Heart left ventricle (tissue), 16 donors: ENCODE data around the gene YPEL4. TPM values are rescaled to one million over a fixed set of nuclear protein-coding genes. Genes with fewer than 3 reads are reported as not detected.

Experiments
- ATAC-seq, 4 donors: fragments of 200-7000 bp; cut with Tn5 transposase; one replicate each; pipeline ENCODE4 v1.9.1; 2020 to 2022; ENCODE audit warnings: moderate library complexity in 4 of 4, mild to moderate bottlenecking in 3 of 4, moderate number of reproducible peaks in 1 of 4
- DNase-seq, 5 donors: peaks; one replicate each; pipeline ENCODE4 v3.0.0-alpha.2; 2020
- H3K27ac ChIP-seq, 12 donors: fragments of 200-600 bp; sonication (generic) in 4 of 12; one replicate each; pipeline versions ENCODE4 v1.5.0 to v1.8.0; 2016 to 2022; ENCODE audit warnings: mild to moderate bottlenecking in 2 of 12
- H3K27me3 ChIP-seq, 9 donors: fragments of 200-600 bp; sonication (generic) in 2 of 9; one replicate each; pipeline versions ENCODE4 v1.5.1 to v1.8.0; 2016 to 2022; ENCODE audit warnings: mild to moderate bottlenecking in 3 of 9
- H3K36me3 ChIP-seq, 9 donors: fragments of 200-600 bp; sonication (generic) in 2 of 9; one replicate each; pipeline versions ENCODE4 v1.5.0 to v1.8.0; 2018 to 2022; ENCODE audit warnings: mild to moderate bottlenecking in 2 of 9
- H3K4me1 ChIP-seq, 12 donors: fragments of 200-600 bp; sonication (generic) in 4 of 12; one replicate each; pipeline versions ENCODE4 v1.5.0 to v1.8.0; 2016 to 2022; ENCODE audit warnings: mild to moderate bottlenecking in 3 of 12
- H3K4me3 ChIP-seq, 12 donors: fragments of 200-600 bp; sonication (generic) in 4 of 12; one replicate each; pipeline versions ENCODE4 v1.5.0 to v1.8.0; 2017 to 2022; ENCODE audit warnings: mild to moderate bottlenecking in 9 of 12, moderate library complexity in 4 of 12
- H3K9me3 ChIP-seq, 12 donors: fragments of 200-600 bp; sonication (generic) in 4 of 12; one replicate each; pipeline versions ENCODE4 v1.5.0 to v1.8.0; 2016 to 2022; ENCODE audit warnings: mild to moderate bottlenecking in 1 of 12
- CTCF ChIP-seq, 12 donors: fragments of 200-600 bp; sonication (generic) in 4 of 12; IDR thresholded peaks; one replicate each; pipeline versions ENCODE4 v1.5.0 to v1.8.0; 2018 to 2022; ENCODE audit warnings: antibody characterized with exemption in 12 of 12, mild to moderate bottlenecking in 5 of 12
- POLR2A ChIP-seq, 2 donors: fragments of 450-650 bp; IDR thresholded peaks; one replicate each; pipeline ENCODE4 v1.6.1; 2017; ENCODE audit warnings: antibody characterized with exemption in 2 of 2, mild to moderate bottlenecking in 2 of 2, moderate library complexity in 2 of 2
- WGBS, 4 donors: extraction: QIAGEN DNeasy Blood & Tissue Kit in 2 of 4; methylation state at CpG; one replicate each; pipeline versions ENCODE4 v1.1.5 to v1.1.7; 2013 to 2018; 5-methylcytosine and 5-hydroxymethylcytosine counted together
- intact Hi-C, 10 donors: fragments of 100-400 bp; cut with DNase I; formaldehyde crosslinking; loops; one replicate each; pipeline versions ENCODE4 v1.11.1 to v1.14.2; 2022
- polyA plus RNA-seq, 2 donors: library from polyadenylated mRNA; stranded (reverse); fragments of 200-250 nt; gene quantifications; one replicate each; pipeline ENCODE4 v1.2.3, GENCODE V29; 2013
- total RNA-seq, 9 donors: library from RNA; depleted of rRNA in 2 of 9; stranded (reverse); fragments of >200 nt in 2 of 9; fragmentation: NEBNext Ultra II Directional in 3 of 9; extraction: Animal tissue kit (Norgen Biotek cat#: 25700) in 3 of 9; gene quantifications; one replicate each; pipeline versions ENCODE4 v1.1.0 to v1.2.4, GENCODE V29; 2016 to 2023
- donor health status: ischemic (EF 13 %, LVEDD 7.1; RV severe dilation, severe dysfunction).
- donor health status: healthy with polysubstance abuse.
- donor health status: DM: no; HTN: yes; CAD: no.
- donor health status: DM: no; HTN: no; CAD: no.
- donor health status: ischemic (EF 25% LVEDD 6.9; RV normal size, moderate dysfunction).
- donor health status: ischemic (EF 25% LVEDD 5.7; RV mildly dilated, moderate dysfunction).
- donor health status: healthy.
- donor health status: DM: yes; HTN: yes; CAD: no.
- donor health status: ischemic (EF 35%, LVEDD 5.7; RV mildly dilated, moderate dysfunction).
- donor health status: nonischemic (EF 11% LVEDD 7.7; RV severe dilation, severe dysfunction).
- donor health status: DM: yes; HTN: yes; CAD: no.
- donor health status: PGD.
- donor health status: ischemic (EF 29% LVEDD 5.4; RV normal size, mild dysfunction).
- donor health status: nonischemic (EF 23%, LVEDD 6.1; RV moderate dilation, normal function).

YPEL4 gene
- total and polyA plus RNA-seq, 11 donors = 0.16 to 2.2 (median 0.67) TPM

DNA sequence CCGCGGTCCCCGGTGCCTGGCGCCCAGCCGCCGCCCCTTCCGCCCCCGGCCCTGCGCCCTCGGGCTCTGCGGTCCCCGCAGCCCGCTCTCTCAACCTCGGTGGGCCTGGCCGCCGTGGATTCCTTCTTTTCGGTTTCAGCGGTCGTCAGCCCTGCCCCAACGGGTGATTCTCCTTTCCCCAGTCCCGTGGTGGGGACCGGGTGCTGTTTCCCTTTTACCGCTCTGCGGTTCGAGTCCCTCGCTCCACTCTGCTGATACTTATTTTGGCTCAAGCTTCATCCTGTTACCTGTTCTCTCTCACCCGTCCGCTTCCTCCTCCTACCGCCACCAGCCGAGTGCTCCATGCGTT lies 18.7 kb upstream of the YPEL4 start:
- Histone ChIP-seq H3K9me3 (no peaks in the 10 kb centered on the region), H3K27me3 (no peaks in the 10 kb centered on the region), H3K4me1 (peaks cover 7 to 42% (median 20%) of the 10 kb centered on the region in 12 donors), H3K4me3 (peak overlapping the region; percentile 76 to 99 (median 88)), H3K27ac (peak overlapping the region; percentile 96 to 100 (median 98)), H3K36me3 (peaks cover 0 to 25% (median 16%) of the 10 kb centered on the region in 9 donors)
- WGBS, 4 donors = 0 to 1% (median 0%) methylated on average over 14 to 31 of the region's 31 CpGs
- intact Hi-C loops = loop anchor here in 4 of 10 donors (5.0 to 10.0 kb wide), 5 partner anchors 44 to 909 kb away; partner anchors contain the start of genes SELENOH (in 3 of the 4), MED19 (in 2 of the 4), TMX2 (in 2 of the 4) and LPXN (in 1 of the 4)
- peak in 2 of 4 donors; percentile 12 to 23 for ATAC-seq
- TF ChIP-seq CTCF (IDR thresholded peaks at IDR 0.05) = no peak
- no peak for TF ChIP-seq POLR2A (IDR thresholded peaks at IDR 0.05)
- DNase-seq = no peak

DNA sequence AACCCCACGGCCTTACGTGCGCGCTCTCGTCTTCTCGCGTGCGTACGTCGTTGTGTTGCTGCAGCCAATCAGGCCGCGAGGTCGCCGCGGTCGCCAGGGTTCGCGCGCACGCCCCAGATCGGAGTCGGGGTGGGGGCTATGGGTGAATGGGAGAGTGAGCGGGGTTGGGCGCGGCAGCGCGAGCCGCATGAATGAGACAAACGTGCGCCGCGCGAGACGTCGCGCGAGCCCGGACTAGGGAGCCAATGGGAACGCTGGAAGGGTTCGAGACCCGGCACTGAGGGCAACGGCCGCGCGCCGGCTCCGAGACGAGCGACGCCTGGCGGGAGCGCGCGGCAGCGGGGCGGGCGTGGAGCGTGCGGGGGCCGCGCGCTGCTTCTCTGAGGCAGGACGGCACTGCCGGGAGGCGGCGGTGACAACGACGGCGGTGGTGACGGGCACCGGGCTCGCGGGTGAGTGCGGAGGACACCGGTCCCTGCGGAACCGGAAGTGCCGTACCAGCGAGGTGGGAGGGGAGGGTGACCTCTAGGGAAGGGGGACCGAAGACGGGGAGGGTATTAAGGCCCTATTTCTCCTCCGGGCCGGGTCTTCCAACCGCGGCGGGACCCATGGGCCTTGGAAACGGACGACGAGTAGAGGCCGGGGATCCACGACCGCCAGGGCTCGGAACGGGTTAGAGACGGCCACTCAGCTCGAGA lies 18.2 kb upstream of the YPEL4 start, which contains the start of gene ZDHHC5:
Gene ZDHHC5, plus strand, starts transcription at position 379 of the 698 bp plus-strand sequence. CDS start 4,977 bp downstream, outside the sequence.
- peak; percentile 94 to 97 (median 96) for ATAC-seq
- WGBS, 4 donors = 0 to 2% (median 1%) methylated on average over 10 to 96 of the region's 96 CpGs

DNA sequence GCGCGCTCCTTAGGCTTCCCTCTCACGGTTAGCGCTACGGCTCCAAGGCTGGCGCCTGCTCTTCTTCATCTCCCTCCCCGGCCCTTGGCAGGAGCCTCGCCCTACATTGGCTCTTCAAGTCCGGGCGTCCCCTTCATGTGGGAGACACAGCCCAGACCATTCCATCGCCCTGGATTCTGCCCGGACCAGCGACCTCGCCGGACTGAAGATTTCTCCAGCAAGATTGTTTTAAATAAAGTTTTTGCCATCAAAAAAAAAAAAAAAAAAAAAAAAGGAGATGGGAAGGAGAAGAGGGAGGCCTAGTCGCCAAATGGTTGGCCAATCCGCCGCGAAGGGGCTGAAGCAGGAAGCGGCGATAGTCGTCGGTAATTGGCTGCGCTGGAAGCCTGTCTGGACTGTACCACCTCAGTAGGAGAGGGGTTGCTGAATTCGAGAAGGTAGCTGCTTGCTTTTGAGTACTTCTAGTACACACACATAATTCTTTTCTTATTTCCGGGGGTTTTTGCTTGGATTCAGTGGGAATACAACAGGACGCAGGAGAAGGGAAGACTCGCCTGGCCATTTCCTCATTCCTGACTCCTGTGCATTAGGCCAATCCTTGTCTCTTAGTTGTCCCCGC lies 17.5 kb upstream of the YPEL4 start:
- Histone ChIP-seq H3K9me3 (no peaks in the 10 kb centered on the region), H3K27me3 (no peaks in the 10 kb centered on the region), H3K27ac (peak overlapping the region; percentile 96 to 100 (median 98)), H3K4me3 (peak overlapping the region; percentile 76 to 99 (median 88)), H3K4me1 (peaks cover 7 to 40% (median 20%) of the 10 kb centered on the region in 12 donors), H3K36me3 (peaks cover 0 to 20% (median 15%) of the 10 kb centered on the region in 9 donors)
- DNase-seq (peak; percentile 97 to 99 (median 98)), ATAC-seq (peak; percentile 86 to 95 (median 90))
- 0 to 1% (median 0%) methylated on average over 27 to 29 of the region's 29 CpGs for WGBS, 4 donors
- intact Hi-C loops = loop anchor here in 5 of 10 donors (1.0 to 10.0 kb wide), 9 partner anchors 10 to 912 kb away; partner anchors contain the start of genes SELENOH (in 4 of the 5), MED19 (in 3 of the 5), TMX2 (in 3 of the 5) and CLP1 (in 2 of the 5)
- TF ChIP-seq POLR2A (IDR thresholded peaks at IDR 0.05) (peak in 1 of 2 donors; percentile 26), CTCF (IDR thresholded peaks at IDR 0.05) (peak in 1 of 12 donors; percentile 12)

More for the DNA sequence above, 18.2 kb upstream of the YPEL4 start, which contains the start of gene ZDHHC5:
- Histone ChIP-seq H3K27ac (peak within 1 kb of the TSS; percentile 96 to 100 (median 98)), H3K9me3 (no peaks in the 10 kb centered on the region), H3K36me3 (peaks cover 0 to 20% (median 15%) of the 10 kb centered on the region in 9 donors), H3K27me3 (no peaks in the 10 kb centered on the region), H3K4me3 (peak within 1 kb of the TSS; percentile 76 to 99 (median 88)), H3K4me1 (peaks cover 7 to 42% (median 20%) of the 10 kb centered on the region in 12 donors)
- peak; percentile 99 to 100 (median 100) for DNase-seq
- peak; percentile 3 to 84 for TF ChIP-seq POLR2A (IDR thresholded peaks at IDR 0.05)
- peak; percentile 27 to 80 (median 56) for TF ChIP-seq CTCF (IDR thresholded peaks at IDR 0.05)
- intact Hi-C loops = loop anchor here in 5 of 10 donors (1.0 to 10.0 kb wide), 9 partner anchors 11 to 911 kb away; partner anchors contain the start of genes SELENOH (in 4 of the 5), MED19 (in 3 of the 5), TMX2 (in 3 of the 5) and CLP1 (in 2 of the 5)
